ENCODE results near the gene HAP1.

HAP1 gene

DNA sequence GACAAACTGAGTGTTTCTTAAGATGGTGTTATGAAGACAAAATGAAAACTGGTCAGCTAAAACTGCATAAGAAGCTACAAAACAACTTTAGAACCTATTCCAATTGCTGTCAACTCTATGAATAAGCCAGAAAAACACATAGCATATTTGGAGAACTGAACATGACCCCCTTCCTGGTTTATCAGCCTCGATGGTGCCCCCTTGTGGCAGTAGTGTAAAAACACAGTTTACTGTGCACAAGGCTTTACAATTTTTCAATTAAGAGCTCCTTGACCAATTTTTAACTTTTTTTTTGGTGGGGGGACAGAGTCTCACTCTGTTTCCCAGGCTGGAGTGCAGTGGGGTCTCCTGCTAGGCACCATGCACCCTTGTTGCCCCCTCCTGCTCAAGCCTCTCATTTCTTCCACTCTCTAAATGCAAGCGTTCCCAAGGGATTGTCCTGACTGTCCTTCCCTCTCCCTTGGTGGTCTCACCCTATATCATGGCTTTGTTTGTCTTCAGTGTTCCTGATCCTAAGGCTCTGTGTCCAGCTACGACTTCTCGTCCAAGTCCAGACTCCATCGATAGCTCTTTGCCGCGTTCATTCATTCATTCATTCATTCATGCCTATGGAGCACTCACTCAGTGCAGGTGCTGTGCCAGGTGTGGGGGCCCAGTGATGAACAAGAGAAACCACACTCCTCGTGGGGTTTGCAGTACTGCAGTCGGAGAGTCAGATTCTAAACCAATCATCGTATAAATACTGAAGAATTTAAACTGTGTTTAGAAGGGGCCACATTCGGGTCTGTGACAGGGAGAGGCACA, 38.3 kb downstream of the HAP1 start:
- TF ChIP-seq, protein P1, sequence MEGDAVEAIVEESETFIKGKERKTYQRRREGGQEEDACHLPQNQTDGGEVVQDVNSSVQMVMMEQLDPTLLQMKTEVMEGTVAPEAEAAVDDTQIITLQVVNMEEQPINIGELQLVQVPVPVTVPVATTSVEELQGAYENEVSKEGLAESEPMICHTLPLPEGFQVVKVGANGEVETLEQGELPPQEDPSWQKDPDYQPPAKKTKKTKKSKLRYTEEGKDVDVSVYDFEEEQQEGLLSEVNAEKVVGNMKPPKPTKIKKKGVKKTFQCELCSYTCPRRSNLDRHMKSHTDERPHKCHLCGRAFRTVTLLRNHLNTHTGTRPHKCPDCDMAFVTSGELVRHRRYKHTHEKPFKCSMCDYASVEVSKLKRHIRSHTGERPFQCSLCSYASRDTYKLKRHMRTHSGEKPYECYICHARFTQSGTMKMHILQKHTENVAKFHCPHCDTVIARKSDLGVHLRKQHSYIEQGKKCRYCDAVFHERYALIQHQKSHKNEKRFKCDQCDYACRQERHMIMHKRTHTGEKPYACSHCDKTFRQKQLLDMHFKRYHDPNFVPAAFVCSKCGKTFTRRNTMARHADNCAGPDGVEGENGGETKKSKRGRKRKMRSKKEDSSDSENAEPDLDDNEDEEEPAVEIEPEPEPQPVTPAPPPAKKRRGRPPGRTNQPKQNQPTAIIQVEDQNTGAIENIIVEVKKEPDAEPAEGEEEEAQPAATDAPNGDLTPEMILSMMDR (IDR thresholded peaks at IDR 0.05; ENCODE audit: low read depth, low read length), result peak; percentile 76
- H3K9me3 ChIP-seq (ENCODE audit: severe bottlenecking), result no peaks in the 10 kb centered on the region
- H3K36me3 ChIP-seq, result peaks cover 41% of the 10 kb centered on the region
- H3K4me3 ChIP-seq (ENCODE audit: low read depth, low read length), result no peak overlapping the region
- no peak overlapping the region for H3K27ac ChIP-seq
- peak; percentile 77 for DNase-seq
- no peaks in the 10 kb centered on the region for H3K27me3 ChIP-seq (ENCODE audit: insufficient read depth, low read depth, severe bottlenecking)

DNA sequence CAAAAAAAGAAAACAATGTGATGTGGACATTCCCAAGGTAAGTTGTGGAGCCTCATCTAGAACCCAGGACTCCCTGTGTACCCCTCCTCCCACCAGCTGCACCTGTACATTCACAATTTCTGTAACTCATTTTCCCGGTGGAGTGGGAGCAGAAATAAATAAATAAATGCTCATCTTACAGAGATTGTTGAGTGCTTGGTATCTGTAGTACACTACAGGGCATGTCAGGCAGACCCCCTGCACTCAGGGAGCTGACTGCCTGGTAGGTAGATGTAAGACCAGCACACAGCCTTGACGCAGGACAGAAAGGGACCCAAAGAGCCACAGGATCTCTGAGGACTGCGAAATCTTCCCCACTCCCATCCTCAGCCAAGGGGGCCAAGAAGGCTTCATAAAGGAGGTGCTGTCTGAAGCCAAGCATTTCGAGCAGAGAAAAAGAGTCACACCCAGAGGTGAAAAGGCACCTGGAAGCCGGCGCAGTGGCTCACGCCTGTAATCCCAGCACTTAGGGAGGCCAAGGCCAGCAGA, 39.2 kb downstream of the HAP1 start:
- TF ChIP-seq, protein P1 (IDR thresholded peaks at IDR 0.05; ENCODE audit: low read depth, low read length), result no peak
- no peak overlapping the region for H3K27ac ChIP-seq

DNA sequence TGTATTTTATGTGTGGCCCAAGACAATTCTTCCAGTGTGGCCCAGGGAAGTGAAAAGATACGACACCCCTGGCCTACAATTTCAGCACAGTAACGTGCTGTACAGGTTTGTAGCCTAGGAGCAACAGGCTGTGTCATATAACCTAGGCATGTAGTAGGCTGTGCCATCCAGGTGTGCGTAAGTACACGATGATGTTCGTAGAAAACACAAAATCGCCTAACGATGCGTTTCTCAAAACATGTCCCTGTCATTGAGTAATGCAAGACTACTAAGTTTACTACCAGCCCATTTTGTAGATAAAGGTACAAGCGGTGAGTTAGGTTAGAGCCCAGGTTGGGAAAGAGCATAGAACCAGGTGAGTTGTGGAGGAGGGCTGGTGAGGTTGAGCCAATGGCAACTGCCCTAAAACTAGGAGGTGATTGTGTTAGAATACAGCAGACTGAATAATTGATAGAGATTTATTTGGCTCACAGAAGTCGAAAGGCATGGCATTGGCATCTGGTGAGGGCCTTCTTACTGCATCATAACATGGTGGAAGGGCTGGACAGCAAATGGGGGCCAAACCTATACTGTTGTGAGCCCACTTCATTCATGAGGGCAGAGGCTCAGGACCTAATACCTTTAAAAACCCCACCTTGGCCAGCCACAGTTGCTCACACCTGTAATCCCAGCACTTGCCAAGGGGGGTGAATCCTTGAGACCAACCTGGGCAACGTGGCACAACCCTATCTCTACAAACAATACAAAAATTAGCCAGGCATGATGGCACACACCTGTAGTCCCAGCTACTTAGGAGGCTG, 41.5 kb downstream of the HAP1 start:
- no peak overlapping the region for H3K4me3 ChIP-seq (ENCODE audit: low read depth, low read length)
- no peaks in the 10 kb centered on the region for H3K27me3 ChIP-seq (ENCODE audit: insufficient read depth, low read depth, severe bottlenecking)
- H3K9me3 ChIP-seq (ENCODE audit: severe bottlenecking), result no peaks in the 10 kb centered on the region
- no peak overlapping the region for H3K27ac ChIP-seq
- DNase-seq, result no peak
- TF ChIP-seq, protein P1 (IDR thresholded peaks at IDR 0.05; ENCODE audit: low read depth, low read length), result no peak
- H3K36me3 ChIP-seq, result peaks cover 64% of the 10 kb centered on the region

More for the DNA sequence above, 39.2 kb downstream of the HAP1 start:
- no peaks in the 10 kb centered on the region for H3K27me3 ChIP-seq (ENCODE audit: insufficient read depth, low read depth, severe bottlenecking)
- H3K36me3 ChIP-seq, result peaks cover 50% of the 10 kb centered on the region
- no peak overlapping the region for H3K4me3 ChIP-seq (ENCODE audit: low read depth, low read length)
- H3K9me3 ChIP-seq (ENCODE audit: severe bottlenecking), result no peaks in the 10 kb centered on the region
- DNase-seq, result no peak

DNA sequence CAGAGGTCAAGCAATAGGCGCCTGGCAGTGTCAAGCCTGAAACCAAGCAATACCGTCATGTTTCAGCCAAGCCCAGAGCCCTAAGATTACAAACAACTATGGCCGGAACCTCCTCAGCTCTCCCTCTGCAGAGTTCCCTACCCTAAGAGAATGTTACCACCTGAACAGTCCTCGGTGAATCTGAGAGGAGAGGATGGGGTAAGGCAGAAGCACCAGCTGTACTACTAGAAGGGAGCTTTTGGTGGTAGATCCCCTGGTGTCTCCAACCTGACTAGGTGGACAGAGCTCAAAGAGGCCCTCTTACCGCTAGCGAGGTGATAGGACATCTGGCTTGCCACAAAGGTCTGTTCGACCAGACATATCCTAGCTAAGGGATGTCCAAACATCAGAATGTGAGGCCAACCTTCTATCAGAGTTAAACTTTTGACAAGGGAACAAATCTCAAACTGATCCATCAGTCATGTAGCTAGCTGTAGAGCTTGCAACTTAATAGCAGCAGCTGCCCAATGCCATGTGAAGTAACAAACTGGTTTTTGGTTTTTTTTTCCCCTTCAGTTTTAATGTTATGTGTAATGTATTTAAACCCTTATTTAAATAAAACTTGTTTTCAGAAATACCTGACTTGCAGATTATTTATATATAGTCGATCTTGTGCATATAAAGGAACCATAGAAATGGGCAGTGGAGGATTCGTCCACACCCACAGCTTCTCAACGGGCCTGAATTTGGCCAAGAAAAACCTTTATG, 43.2 kb downstream of the HAP1 start:
- DNase-seq, result no peak
- no peaks in the 10 kb centered on the region for H3K27me3 ChIP-seq (ENCODE audit: insufficient read depth, low read depth, severe bottlenecking)
- TF ChIP-seq, protein P1 (IDR thresholded peaks at IDR 0.05; ENCODE audit: low read depth, low read length), result no peak
- H3K36me3 ChIP-seq, result peaks cover 64% of the 10 kb centered on the region
- H3K9me3 ChIP-seq (ENCODE audit: severe bottlenecking), result peaks cover 2% of the 10 kb centered on the region
- H3K27ac ChIP-seq, result no peak overlapping the region
- H3K4me3 ChIP-seq (ENCODE audit: low read depth, low read length), result no peak overlapping the region

DNA sequence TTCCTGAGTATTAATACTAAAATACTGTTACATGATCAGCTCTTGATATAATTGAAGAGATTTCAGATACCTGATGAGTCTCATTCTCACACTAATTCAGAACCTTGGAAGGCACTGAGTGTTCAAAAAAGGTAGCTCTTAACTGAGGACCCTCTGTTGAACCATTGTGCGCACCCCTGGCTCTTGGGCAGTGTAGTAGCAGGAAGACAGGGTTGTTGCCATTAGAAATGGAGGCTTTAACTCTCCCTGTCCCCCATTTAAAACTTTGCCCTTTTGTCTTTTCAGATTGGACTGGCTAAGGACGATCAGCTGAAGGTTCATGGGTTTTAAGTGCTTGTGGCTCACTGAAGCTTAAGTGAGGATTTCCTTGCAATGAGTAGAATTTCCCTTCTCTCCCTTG, 43.9 kb downstream of the HAP1 start:
- Histone ChIP-seq H3K27ac (peak overlapping the region; percentile 99), H3K4me3 (ENCODE audit: low read depth, low read length) (no peak overlapping the region; the same call in 1 of the 2 replicates), H3K27me3 (ENCODE audit: insufficient read depth, low read depth, severe bottlenecking) (no peaks in the 10 kb centered on the region), H3K9me3 (ENCODE audit: severe bottlenecking) (peaks cover 9% of the 10 kb centered on the region), H3K36me3 (peaks cover 64% of the 10 kb centered on the region)
- DNase-seq, result no peak
- TF ChIP-seq, protein P1 (IDR thresholded peaks at IDR 0.05; ENCODE audit: low read depth, low read length), result no peak
